Cardiac fibroblast (primary cell): ENCODE results near the gene PCDH1.

Source experiments
- DNase-seq, 2 donors: peaks; one replicate each; pipeline versions ENCODE4 v3.0.0 to v3.0.0-alpha.2; 2010; ENCODE audit warnings: low read depth in 2 of 2
- H3K4me3 ChIP-seq, 2 donors: replicated peaks in 1 of 2; 1 replicate in 1 of 2; 2 replicates in 1 of 2; pipeline ENCODE4 v1.5.1; 2011; ENCODE audit warnings: low read depth in 2 of 2, low read length in 2 of 2, mild to moderate bottlenecking in 2 of 2, moderate library complexity in 1 of 2
- CTCF ChIP-seq: IDR thresholded peaks from one replicate; pipeline ENCODE4 v1.5.1; 2011; ENCODE audit warnings: low read depth, mild to moderate bottlenecking, low read length, inconsistent platforms

The PCDH1 gene

GRCh38 chr5:141834331-141834730 lies 43.9 kb downstream of the PCDH1 start:
- DNase-seq, result no peak
- TF ChIP-seq CTCF, result no peak

GRCh38 chr5:141832131-141832530 lies 46.1 kb downstream of the PCDH1 start:
- no peak overlapping the region for H3K4me3 ChIP-seq
- peak in 1 of 2 donors; percentile 48 for DNase-seq

More at GRCh38 chr5:141834331-141834730, 43.9 kb downstream of the PCDH1 start:
- no peak overlapping the region for H3K4me3 ChIP-seq

GRCh38 chr5:141828162-141828561 lies 50.0 kb downstream of the PCDH1 start:
- DNase-seq, result no peak
- no peak for TF ChIP-seq CTCF
- H3K4me3 ChIP-seq, result no peak overlapping the region

More at GRCh38 chr5:141832131-141832530, 46.1 kb downstream of the PCDH1 start:
- TF ChIP-seq CTCF, result no peak

GRCh38 chr5:141826674-141827073 lies 51.5 kb downstream of the PCDH1 start:
- H3K4me3 ChIP-seq, result no peak overlapping the region
- DNase-seq, result no peak
- no peak for TF ChIP-seq CTCF

GRCh38 chr5:141825791-141826560 lies 52.2 kb downstream of the PCDH1 start:
- H3K4me3 ChIP-seq, result no peak overlapping the region
- no peak for TF ChIP-seq CTCF
- peak in 1 of 2 donors; percentile 34 for DNase-seq

GRCh38 chr5:141825241-141825671 lies 53.0 kb downstream of the PCDH1 start:
- DNase-seq, result no peak
- no peak for TF ChIP-seq CTCF
- H3K4me3 ChIP-seq, result no peak overlapping the region

GRCh38 chr5:141824717-141825116 lies 53.5 kb downstream of the PCDH1 start:
- no peak for TF ChIP-seq CTCF
- no peak overlapping the region for H3K4me3 ChIP-seq
- no peak for DNase-seq
